ENCODE measurements around the gene PREPL.
"Not testable (repeated sequence)": the region's sequence is repeated elsewhere in the genome, so short reads cannot be mapped to it uniquely, and the experiment has no call there.

The PREPL gene

DNA sequence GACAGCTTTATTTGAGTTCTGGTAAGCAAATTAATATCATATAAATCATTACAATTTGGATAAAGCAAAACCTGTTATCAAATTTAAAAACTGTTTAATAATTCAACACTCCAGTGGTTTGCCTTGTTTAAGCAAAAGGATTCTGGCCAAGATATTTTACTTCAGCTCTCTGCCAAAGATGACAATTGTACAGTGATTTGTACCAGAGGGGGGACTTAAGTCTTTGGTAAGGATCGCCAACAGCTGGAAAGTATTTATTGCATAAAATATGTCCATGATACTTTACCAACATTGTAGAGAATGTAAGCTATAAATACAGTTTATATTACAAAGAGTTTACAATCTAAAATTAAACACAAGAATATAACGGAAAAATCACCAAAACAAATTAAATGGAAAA is 13.8 kb downstream of the PREPL start:
- no peak for DNase-seq

DNA sequence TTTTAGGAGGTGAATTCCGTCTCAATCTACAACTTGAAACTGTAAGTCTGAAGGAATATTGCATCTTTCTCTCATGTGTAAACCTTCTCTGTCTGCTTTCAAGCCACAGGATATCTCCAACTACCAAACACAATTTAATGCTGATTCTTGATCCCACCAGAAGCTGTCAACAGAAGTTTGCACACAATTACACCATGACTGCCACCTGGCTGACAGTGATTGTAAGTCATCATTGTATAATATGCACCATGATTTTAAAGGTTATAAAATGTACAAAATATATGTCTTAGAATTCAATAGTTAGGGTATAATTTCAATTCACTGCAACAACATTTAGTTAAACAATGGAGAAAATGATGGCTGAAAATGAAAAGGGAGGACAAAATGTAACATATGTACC is 18.4 kb downstream of the PREPL start:
- peak; percentile 49 for DNase-seq

- no peak for DNase-seq
Measured at GRCh38 chr2:44335806-44336538, 25.3 kb downstream of the PREPL start.

DNA sequence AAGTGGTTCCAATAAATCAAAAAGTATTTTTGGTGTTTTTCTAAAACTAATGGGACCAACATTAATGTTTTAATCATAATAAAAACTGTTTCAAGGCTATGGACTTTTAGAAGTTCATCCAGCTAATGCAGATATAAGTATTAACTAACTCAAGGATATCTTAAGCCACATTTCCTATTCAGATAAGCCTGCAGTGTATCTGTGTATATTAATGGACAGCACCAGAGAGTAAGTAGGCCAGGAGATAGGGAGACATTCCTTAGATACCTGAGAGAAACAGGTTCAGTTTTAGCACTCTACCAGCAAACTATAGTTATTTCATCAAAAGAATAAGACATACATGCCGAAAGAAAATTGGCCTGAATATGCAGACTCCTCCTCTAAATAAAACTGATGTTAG is 27.3 kb downstream of the PREPL start:
- no peak for DNase-seq

- no peak for DNase-seq
Measured at GRCh38 chr2:44330801-44331200, 30.5 kb downstream of the PREPL start.

GRCh38 chr2:44329343-44329742 is 32.0 kb downstream of the PREPL start:
- DNase-seq = no peak

GRCh38 chr2:44328750-44329149 is 32.5 kb downstream of the PREPL start:
- no peak for DNase-seq

GRCh38 chr2:44326548-44327264 is 34.6 kb downstream of the PREPL start:
- no peak for DNase-seq

DNA sequence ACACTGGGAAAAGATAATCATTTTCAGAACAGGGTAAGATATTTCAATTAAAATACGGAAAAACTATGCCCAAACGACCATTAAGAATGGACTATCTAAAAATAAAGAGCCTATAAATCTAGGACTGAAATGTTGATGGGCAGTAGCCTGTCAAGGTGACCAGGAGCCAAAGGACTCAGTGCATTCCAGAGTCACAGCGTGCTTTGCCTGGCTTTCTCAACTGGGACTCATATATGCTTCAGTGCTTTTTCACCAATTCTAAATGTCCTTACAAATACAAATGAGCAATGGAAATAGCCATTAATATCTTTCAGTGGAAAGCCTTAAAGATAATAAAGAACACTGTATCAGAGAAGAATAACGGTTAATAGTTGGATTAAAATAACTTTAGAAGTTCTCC is 35.4 kb downstream of the PREPL start:
- no peak for DNase-seq

DNA sequence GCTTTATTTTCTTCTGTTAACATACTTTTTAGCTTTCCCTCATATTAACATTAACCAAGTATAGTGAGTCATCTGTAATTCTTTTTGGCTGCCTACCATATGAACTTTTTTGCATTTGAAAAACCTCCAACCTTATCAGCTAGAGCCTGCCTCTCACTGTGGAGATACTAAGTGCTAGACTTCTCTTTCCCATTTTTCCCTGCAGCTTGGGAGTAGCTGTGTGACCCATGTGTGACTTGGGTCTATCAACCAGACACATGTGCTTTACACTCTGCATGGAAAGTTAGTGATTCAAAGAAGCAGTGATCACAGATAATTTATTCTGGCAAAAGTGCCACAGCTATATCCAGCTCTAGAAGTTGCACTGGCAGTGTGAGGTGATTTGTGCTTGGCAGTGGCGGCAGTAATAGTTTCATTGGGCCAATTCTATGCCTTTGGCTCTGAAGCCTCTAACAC is 36.3 kb downstream of the PREPL start:
- DNase-seq = peak; percentile 85

DNA sequence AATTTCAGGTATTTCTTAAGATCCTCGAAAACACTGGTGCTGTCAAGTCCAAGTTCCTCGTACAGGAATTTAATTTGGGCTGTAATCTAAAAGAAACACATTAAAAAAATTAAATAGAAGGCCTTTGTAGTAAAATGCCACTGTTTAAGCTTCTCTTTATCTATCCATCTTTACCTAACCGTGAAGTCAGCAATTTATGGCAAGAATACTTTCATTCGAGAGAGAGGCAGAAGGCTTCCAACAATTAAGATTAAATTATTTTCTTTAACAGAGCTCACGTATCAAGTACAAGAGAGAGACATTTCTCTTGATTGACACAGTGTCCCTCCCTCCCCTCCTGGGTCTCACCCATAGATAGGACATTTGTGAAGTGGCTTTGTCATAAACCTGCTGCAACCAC is 39.9 kb downstream of the PREPL start:
- DNase-seq = no peak

DNA sequence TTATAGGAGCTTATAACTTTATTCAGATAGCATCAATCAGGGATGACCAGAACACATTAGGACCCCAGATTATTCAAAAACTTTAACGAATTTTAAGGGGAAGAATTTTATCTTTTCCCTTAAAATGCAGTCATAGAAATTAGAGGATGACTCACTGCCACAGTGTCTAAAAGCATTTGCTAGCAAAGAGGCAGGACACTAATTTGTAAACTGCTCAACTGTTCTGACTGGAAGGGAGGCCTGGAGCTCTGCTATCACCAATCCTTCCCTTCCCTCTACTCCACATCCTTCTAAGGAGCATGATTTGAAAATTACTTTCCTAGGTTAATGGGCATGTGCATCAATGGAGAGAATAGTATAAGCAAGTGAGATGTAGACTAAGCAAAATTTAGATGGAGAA is 40.5 kb downstream of the PREPL start:
- DNase-seq = no peak

- DNase-seq = no peak
Measured at GRCh38 chr2:44315945-44316344, 45.3 kb downstream of the PREPL start.

DNA sequence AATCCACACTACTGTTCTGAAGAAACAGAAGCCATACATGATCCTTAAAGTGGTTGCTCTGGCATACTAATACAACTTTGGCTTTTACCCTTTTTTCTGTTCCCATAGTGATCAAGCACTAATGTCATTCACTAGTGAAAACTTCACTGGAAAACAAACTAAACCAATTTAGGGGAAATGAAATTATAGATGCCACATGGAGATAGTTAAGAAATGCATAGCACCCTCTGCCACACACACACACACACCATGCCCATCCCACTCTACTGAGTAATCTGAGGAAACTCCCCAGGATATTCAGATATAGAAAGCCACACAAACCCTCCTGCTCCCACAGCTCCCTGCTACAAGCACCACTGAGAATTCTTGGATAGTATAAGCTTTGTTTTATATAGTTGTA is 46.9 kb downstream of the PREPL start:
- DNase-seq = no peak

DNA sequence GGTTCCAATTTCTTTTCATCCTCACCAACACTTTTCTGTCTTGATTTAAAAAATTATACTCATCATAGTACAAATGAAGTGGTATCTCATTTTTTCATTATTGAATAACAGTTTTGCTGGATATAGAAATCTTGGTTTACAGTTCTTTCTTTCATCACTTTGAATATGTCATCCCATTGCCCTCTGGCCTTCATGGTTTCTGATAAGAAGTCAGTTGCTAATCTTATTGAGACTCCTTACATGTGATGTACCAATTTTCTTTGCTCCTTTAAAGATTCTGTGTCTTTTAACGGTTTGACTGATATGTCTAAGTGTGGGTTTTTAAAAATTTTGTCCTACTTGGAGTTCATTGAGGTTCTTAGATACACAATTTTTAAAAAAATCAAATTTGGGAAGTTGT is 51.0 kb downstream of the PREPL start:
- DNase-seq = peak; percentile 17

DNA sequence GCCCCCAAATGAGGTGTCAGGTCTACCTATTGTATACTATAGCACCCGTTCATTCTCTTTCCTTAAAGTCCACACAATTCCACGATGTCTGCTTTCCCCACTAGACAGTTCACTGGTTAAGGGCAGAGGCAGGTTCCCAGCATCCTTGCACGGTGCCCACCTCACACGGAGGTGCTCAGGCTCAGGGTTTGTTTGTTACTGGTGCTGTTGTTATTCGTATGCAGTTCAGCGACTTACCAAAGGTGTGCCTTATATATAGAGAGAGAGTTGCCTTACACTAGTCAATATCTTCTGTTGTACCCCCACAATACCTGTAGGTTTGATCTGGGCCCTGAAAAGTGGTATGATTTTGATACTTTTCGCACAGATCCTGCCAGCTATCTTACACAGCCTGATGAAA is 55.4 kb downstream of the PREPL start:
- no peak for DNase-seq

GRCh38 chr2:44304258-44304657 is 57.0 kb downstream of the PREPL start:
- no peak for DNase-seq

DNA sequence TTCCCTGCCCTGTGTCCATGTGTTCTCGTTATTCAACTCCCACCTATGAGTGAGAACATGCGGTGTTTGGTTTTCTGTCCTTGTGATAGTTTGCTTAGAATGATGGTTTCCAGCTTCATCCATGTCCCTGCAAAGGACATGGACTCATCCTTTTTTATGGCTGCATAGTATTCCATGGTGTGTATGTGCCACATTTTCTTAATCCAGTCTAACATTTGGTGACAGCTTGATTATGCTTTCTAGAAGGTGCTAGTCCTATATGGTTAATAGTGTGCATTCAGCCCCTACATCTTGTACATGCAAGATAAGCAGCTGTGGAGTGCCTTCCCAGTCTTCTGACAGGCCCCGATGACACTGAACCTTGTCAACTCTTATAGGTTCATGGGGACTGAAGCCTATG is 57.5 kb downstream of the PREPL start:
- DNase-seq = not testable (repeated sequence)

GRCh38 chr2:44301111-44301510 is 60.2 kb downstream of the PREPL start:
- no peak for DNase-seq

- no peak for DNase-seq
Measured at GRCh38 chr2:44299635-44300034, 61.7 kb downstream of the PREPL start.

DNA sequence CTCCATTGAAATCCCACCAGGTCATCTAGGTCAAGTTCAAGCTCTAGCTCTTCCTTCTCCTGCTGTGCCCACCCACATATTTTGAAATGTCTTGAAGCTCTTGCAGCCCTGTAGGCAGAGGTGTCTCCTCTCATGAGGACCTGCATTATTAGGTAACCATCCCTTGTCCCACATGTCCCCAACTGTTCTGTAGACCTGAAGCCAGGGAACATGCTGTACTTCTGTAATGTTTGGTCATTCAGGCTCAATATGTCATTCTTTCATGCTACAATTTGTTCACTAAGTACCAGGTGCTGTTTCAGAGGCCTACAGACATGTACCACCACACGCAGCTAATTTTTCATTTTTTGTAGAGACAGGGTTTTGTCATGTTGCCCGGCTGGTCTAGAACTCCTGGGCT is 63.9 kb downstream of the PREPL start:
- DNase-seq = no peak

DNA sequence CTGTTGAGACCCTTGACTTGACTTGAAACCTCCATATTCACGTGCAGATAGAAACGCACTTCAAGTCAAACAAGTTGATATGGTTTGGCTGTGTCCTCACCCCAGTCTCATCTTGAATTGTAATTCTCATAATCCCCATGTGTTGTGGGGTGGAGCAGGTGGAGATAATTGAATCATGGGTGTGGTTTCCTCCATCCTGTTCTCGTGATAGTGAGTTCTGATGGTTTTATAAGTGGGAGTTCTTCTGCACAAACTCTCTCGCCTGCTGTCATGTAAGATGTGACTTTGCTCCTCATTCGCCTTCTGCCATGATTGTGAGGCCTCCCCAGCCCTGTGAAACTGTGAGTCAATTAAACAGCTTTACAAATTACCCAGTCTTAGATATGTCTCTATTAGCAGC is 64.6 kb downstream of the PREPL start:
- peak; percentile 21 for DNase-seq

- no peak for DNase-seq
Measured at GRCh38 chr2:44295633-44296359, 65.5 kb downstream of the PREPL start.

DNA sequence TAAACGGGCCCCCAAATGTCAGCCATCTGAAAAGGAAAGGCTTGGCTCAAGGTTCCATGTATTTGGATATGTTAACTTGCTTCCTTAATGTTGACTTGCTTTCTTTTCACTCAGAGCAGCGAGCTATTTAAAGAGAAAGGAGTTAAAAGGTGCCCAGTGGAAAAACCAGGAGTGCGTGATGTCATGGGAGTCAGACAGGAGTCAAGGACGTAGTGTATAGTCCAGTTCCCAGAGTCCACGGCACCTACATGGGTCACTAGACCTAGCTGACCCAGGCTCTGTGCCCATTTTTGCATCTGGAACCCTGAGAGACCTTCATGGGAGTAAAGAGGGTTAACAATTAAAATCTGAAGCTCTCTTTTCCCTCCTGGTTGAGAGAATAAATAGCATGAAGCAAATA is 66.2 kb downstream of the PREPL start:
- no peak for DNase-seq
